ENCODE data around the gene MGAT5B. TPM values are rescaled to one million over a fixed set of nuclear protein-coding genes. Genes with fewer than 3 reads are reported as not detected.
A peak's percentile ranks its signal among the peaks of the same experiment; 100 is the strongest.

Gene MGAT5B
- total and polyA plus RNA-seq, 2 of the 13 experiments (the other 11 are each of a cell fraction or from before 2014, with no cell fraction given), result 0.07 to 0.13 TPM

- TF ChIP-seq HNF1B (CRISPR knock-in tag; IDR thresholded peaks at IDR 0.05) (no peak), ZC3H13 (CRISPR knock-in tag; IDR thresholded peaks at IDR 0.05) (no peak), ISL2 (CRISPR knock-in tag; IDR thresholded peaks at IDR 0.05) (no peak), ZBTB7A (CRISPR knock-in tag; IDR thresholded peaks at IDR 0.05) (no peak), HMG20A (CRISPR knock-in tag; IDR thresholded peaks at IDR 0.05; ENCODE audit: borderline replicate concordance) (no peak), TAF1 (CRISPR knock-in tag; IDR thresholded peaks at IDR 0.05) (no peak), GATA4 (IDR thresholded peaks at IDR 0.05; ENCODE audit: borderline replicate concordance, low read depth) (no peak), TEF (CRISPR knock-in tag; IDR thresholded peaks at IDR 0.05) (no peak), KDM3A (CRISPR knock-in tag; IDR thresholded peaks at IDR 0.05; ENCODE audit: low read depth) (peak; percentile 46; the same call in 1 of the 2 replicates), EED (CRISPR knock-in tag; IDR thresholded peaks at IDR 0.05) (peak; percentile 47; the same call in 1 of the 2 replicates), ZNF563 (CRISPR knock-in tag; IDR thresholded peaks at IDR 0.05) (peak; percentile 62; the same call in 1 of the 2 replicates), POLR2AphosphoS2 (IDR thresholded peaks at IDR 0.05; ENCODE audit: low read depth, low read length) (no peak)
- TF ChIP-seq, protein P1, sequence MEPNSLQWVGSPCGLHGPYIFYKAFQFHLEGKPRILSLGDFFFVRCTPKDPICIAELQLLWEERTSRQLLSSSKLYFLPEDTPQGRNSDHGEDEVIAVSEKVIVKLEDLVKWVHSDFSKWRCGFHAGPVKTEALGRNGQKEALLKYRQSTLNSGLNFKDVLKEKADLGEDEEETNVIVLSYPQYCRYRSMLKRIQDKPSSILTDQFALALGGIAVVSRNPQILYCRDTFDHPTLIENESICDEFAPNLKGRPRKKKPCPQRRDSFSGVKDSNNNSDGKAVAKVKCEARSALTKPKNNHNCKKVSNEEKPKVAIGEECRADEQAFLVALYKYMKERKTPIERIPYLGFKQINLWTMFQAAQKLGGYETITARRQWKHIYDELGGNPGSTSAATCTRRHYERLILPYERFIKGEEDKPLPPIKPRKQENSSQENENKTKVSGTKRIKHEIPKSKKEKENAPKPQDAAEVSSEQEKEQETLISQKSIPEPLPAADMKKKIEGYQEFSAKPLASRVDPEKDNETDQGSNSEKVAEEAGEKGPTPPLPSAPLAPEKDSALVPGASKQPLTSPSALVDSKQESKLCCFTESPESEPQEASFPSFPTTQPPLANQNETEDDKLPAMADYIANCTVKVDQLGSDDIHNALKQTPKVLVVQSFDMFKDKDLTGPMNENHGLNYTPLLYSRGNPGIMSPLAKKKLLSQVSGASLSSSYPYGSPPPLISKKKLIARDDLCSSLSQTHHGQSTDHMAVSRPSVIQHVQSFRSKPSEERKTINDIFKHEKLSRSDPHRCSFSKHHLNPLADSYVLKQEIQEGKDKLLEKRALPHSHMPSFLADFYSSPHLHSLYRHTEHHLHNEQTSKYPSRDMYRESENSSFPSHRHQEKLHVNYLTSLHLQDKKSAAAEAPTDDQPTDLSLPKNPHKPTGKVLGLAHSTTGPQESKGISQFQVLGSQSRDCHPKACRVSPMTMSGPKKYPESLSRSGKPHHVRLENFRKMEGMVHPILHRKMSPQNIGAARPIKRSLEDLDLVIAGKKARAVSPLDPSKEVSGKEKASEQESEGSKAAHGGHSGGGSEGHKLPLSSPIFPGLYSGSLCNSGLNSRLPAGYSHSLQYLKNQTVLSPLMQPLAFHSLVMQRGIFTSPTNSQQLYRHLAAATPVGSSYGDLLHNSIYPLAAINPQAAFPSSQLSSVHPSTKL (CRISPR knock-in tag; IDR thresholded peaks at IDR 0.05), result no peak
- TF ChIP-seq, protein P2, sequence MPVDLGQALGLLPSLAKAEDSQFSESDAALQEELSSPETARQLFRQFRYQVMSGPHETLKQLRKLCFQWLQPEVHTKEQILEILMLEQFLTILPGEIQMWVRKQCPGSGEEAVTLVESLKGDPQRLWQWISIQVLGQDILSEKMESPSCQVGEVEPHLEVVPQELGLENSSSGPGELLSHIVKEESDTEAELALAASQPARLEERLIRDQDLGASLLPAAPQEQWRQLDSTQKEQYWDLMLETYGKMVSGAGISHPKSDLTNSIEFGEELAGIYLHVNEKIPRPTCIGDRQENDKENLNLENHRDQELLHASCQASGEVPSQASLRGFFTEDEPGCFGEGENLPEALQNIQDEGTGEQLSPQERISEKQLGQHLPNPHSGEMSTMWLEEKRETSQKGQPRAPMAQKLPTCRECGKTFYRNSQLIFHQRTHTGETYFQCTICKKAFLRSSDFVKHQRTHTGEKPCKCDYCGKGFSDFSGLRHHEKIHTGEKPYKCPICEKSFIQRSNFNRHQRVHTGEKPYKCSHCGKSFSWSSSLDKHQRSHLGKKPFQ (CRISPR knock-in tag; IDR thresholded peaks at IDR 0.05; ENCODE audit: insufficient replicate concordance), result no peak
- TF ChIP-seq, protein P3, sequence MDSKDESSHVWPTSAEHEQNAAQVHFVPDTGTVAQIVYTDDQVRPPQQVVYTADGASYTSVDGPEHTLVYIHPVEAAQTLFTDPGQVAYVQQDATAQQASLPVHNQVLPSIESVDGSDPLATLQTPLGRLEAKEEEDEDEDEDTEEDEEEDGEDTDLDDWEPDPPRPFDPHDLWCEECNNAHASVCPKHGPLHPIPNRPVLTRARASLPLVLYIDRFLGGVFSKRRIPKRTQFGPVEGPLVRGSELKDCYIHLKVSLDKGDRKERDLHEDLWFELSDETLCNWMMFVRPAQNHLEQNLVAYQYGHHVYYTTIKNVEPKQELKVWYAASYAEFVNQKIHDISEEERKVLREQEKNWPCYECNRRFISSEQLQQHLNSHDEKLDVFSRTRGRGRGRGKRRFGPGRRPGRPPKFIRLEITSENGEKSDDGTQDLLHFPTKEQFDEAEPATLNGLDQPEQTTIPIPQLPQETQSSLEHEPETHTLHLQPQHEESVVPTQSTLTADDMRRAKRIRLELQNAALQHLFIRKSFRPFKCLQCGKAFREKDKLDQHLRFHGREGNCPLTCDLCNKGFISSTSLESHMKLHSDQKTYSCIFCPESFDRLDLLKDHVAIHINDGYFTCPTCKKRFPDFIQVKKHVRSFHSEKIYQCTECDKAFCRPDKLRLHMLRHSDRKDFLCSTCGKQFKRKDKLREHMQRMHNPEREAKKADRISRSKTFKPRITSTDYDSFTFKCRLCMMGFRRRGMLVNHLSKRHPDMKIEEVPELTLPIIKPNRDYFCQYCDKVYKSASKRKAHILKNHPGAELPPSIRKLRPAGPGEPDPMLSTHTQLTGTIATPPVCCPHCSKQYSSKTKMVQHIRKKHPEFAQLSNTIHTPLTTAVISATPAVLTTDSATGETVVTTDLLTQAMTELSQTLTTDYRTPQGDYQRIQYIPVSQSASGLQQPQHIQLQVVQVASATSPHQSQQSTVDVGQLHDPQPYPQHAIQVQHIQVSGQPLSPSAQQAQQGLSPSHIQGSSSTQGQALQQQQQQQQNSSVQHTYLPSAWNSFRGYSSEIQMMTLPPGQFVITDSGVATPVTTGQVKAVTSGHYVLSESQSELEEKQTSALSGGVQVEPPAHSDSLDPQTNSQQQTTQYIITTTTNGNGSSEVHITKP (CRISPR knock-in tag; IDR thresholded peaks at IDR 0.05; ENCODE audit: low read depth), result no peak
- TF ChIP-seq, protein P4, sequence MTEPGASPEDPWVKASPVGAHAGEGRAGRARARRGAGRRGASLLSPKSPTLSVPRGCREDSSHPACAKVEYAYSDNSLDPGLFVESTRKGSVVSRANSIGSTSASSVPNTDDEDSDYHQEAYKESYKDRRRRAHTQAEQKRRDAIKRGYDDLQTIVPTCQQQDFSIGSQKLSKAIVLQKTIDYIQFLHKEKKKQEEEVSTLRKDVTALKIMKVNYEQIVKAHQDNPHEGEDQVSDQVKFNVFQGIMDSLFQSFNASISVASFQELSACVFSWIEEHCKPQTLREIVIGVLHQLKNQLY (CRISPR knock-in tag; IDR thresholded peaks at IDR 0.05), result no peak
- TF ChIP-seq, protein P5, sequence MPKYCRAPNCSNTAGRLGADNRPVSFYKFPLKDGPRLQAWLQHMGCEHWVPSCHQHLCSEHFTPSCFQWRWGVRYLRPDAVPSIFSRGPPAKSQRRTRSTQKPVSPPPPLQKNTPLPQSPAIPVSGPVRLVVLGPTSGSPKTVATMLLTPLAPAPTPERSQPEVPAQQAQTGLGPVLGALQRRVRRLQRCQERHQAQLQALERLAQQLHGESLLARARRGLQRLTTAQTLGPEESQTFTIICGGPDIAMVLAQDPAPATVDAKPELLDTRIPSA (CRISPR knock-in tag; IDR thresholded peaks at IDR 0.05; ENCODE audit: borderline replicate concordance), result no peak
Measured at GRCh38 chr17:76868176-76868668, at the start of gene MGAT5B (continued).

Data from HepG2 (cell line).